Ishikawa (cell line): ENCODE data around the gene ZCCHC3.

Source experiments
- CEBPB ChIP-seq: IDR thresholded peaks from 2 replicates; pipeline ENCODE4 v1.6.1; 2012
- CREB1 ChIP-seq: IDR thresholded peaks from 2 replicates; pipeline ENCODE4 v1.6.1; 2012; ENCODE audit warnings: low read depth
- EGR1 ChIP-seq: IDR thresholded peaks from 2 replicates; pipeline ENCODE4 v1.6.1; 2012
- EP300 ChIP-seq: IDR thresholded peaks from 2 replicates; pipeline ENCODE4 v1.6.1; 2012; ENCODE audit warnings: borderline replicate concordance
- FOXM1 ChIP-seq: IDR thresholded peaks from 2 replicates; pipeline ENCODE4 v1.6.1; 2012; ENCODE audit warnings: low read depth, borderline replicate concordance
- MAX ChIP-seq: IDR thresholded peaks from 2 replicates; pipeline ENCODE4 v1.6.1; 2012
- NFIC ChIP-seq: IDR thresholded peaks from 2 replicates; pipeline ENCODE4 v1.6.1; 2012
- RAD21 ChIP-seq: IDR thresholded peaks from 2 replicates; pipeline ENCODE4 v1.6.1; 2012; ENCODE audit warnings: low read depth
- REST ChIP-seq: IDR thresholded peaks from 2 replicates; pipeline ENCODE4 v1.6.1; 2012; ENCODE audit warnings: low read depth, mild to moderate bottlenecking
- TAF1 ChIP-seq: IDR thresholded peaks from 2 replicates; pipeline ENCODE4 v1.6.1; 2012; ENCODE audit warnings: low read depth, mild to moderate bottlenecking
- TCF12 ChIP-seq: IDR thresholded peaks from 2 replicates; pipeline ENCODE4 v1.6.1; 2012; ENCODE audit warnings: low read depth
- TEAD4 ChIP-seq: IDR thresholded peaks from 2 replicates; pipeline ENCODE4 v1.6.1; 2012
- USF1 ChIP-seq: IDR thresholded peaks from 2 replicates; pipeline ENCODE4 v1.6.1; 2012
- YY1 ChIP-seq: IDR thresholded peaks from 2 replicates; pipeline ENCODE4 v1.6.1; 2012; ENCODE audit warnings: low read depth
- ZBTB7A ChIP-seq: IDR thresholded peaks from 2 replicates; pipeline ENCODE4 v1.6.1; 2012; ENCODE audit warnings: low read depth

The ZCCHC3 gene

GRCh38 chr20:346640-347316, 49.4 kb downstream of the ZCCHC3 start, which contains the start of gene NRSN2:
Gene NRSN2, plus strand, starts transcription at chr20:347111. Its CDS starts 2,533 bp downstream, at chr20:349644.
- 0 out of 2 replicates have a peak, but pooled peaks have one; percentile 76 for TF ChIP-seq ZBTB7A
- TF ChIP-seq CREB1 = no peak
- TF ChIP-seq TAF1 = peak; percentile 17; the same call in 1 of the 2 replicates
- peak; percentile 59 for TF ChIP-seq MAX

- TF ChIP-seq NFIC (no peak), TAF1 (0 out of 2 replicates have a peak, but pooled peaks have one; percentile 3)
These were observed 49.9 kb downstream of the ZCCHC3 start for GRCh38 chr20:347317-347639.

GRCh38 chr20:347640-348484, 50.5 kb downstream of the ZCCHC3 start:
- TF ChIP-seq FOXM1 (no peak; the same call in 1 of the 2 replicates), EGR1 (peak; percentile 26; the same call in 1 of the 2 replicates), YY1 (peak; percentile 80), ZBTB7A (peak; percentile 33; the same call in 1 of the 2 replicates), USF1 (no peak), REST (no peak), CEBPB (no peak), TEAD4 (peak; percentile 26; the same call in 1 of the 2 replicates), EP300 (0 out of 2 replicates have a peak, but pooled peaks have one; percentile 31), RAD21 (no peak), MAX (peak; percentile 76), NFIC (no peak), TAF1 (peak; percentile 45), CREB1 (peak; percentile 40; the same call in 1 of the 2 replicates), TCF12 (peak; percentile 36; the same call in 1 of the 2 replicates)

- no peak for TF ChIP-seq TCF12
- TF ChIP-seq MAX = no peak
- no peak for TF ChIP-seq EGR1
- TF ChIP-seq CEBPB = no peak
- TF ChIP-seq RAD21 = no peak
- TF ChIP-seq TAF1 = no peak
- TF ChIP-seq REST = no peak
- no peak for TF ChIP-seq YY1
- TF ChIP-seq FOXM1 = no peak
- no peak for TF ChIP-seq USF1
- TF ChIP-seq ZBTB7A = no peak
- TF ChIP-seq NFIC = no peak
- no peak for TF ChIP-seq EP300
- TF ChIP-seq TEAD4 = no peak
- TF ChIP-seq CREB1 = no peak
These were observed 51.8 kb downstream of the ZCCHC3 start for GRCh38 chr20:348972-349841.
